Epithelial cell of umbilical artery (primary cell): ENCODE data around the gene AVPI1. TPM values are rescaled to one million over a fixed set of nuclear protein-coding genes. Genes with fewer than 3 reads are reported as not detected.

Experiments used
- total RNA-seq: library from RNA; depleted of rRNA; stranded (reverse); fragments of >200 nt; gene quantifications from 2 replicates; pipeline ENCODE4 v1.2.3, GENCODE V29; 2014

Gene AVPI1, protein sequence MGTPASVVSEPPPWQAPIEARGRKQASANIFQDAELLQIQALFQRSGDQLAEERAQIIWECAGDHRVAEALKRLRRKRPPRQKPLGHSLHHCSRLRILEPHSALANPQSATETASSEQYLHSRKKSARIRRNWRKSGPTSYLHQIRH
- 1.5 and 1.9 TPM in 2 replicates for total RNA-seq

DNA sequence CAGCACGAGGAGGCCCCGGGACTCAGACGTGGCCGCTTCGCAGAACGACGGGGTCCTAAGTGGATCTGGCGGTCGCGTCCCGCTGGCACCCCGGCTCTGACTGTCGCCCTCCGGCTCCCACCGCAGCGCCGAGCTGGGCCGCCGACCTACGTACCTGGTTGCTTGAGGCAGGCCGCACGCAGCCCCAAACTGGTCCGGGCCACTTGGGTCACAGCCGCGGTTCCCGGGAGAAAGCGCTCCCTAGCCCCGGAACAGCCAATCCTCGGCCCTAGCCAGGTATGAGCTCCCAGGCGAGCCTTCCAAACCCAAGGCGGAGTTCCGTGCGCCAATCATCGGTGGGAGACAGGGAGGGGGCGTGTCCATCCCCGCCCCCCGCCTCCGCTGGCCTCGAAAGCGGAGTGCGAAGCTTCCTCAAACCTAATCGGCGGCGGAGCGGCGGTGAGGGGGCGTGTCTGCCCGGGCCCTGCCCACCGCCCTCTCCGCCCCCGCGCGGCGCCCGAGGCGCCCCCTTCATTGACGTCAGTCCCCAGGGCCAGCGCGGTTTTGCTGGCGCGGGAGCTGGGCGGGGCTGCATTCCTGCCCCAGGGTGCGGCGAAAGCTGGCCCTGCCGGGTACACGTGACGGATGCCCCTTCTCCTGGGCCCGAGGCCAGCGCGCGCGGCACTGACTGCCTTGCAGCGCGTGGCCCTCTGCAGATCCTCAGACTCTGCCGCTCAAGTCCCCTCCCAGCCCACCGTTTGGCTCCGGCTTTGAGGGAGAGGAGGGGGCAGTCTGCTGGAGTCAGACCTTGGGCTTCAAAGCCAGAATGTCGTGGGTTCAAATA, at the start of gene AVPI1:
AVPI1 (minus strand) TSS at position 280 of the 823 bp plus-strand sequence. CDS start 7,336 bp downstream, outside the sequence.

DNA sequence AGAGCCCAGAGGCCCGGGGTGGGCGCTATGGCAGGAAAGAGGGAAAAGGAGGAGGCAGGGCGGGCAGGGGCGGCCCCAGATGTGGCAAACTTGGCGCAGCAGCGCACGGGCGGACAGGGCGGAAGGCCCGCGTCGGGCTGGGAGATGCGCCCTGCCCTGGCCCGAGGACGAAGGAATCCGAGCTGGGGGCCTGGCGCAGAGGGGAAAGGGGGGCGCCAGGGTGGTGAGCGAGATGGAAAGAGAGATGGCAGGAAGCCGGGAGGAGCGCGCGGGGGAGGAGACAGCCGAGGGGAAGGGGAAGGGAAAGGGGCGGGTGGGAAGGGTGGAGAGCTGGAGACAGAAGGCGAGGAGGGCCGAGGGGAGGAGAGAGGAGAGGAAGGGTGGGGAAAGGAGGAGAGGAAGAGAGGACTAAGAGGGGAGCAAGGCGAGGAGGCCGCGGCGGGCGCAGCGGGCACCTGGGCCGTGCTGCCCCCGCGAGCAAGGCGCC, 26.3 kb upstream of the AVPI1 start, which contains the start of gene MARVELD1:
MARVELD1 (plus strand) TSS at position 392 of the 487 bp plus-strand sequence. CDS start 147 bp downstream, outside the sequence.

DNA sequence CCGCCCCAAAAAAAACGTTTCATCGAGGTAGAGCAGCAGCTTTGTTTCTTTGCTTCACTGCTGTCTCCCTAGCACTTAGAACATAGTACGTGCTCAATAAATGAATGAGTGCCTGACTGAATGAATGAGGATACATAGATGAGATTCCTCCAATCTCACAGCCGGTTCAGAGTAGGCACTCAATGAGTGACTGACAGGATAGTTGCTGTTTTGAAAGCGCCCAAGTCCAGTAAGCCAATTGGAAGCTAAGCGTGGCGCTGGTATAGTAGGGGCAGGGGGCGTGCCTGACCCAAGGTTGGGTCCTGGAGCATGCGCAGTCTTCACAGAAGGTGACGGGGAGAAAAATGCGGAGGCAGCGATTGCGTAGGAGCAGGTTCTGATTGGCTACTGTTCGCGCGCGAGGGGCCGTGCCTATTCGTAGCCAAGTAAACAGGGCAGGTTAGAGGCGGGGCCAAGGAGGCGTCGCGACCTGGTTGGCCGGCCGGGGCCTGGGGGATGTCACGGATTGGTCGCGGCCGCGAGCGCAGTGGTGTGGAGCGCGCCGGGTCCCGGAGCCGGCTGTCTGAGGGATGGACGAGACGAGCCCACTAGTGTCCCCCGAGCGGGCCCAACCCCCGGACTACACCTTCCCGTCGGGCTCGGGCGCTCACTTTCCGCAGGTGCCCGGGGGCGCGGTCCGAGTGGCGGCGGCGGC, 46.7 kb downstream of the AVPI1 start, which contains the start of gene PI4K2A:
PI4K2A (plus strand) TSS at position 498 of the 694 bp plus-strand sequence; CDS start at position 570, 72 bp downstream.

DNA sequence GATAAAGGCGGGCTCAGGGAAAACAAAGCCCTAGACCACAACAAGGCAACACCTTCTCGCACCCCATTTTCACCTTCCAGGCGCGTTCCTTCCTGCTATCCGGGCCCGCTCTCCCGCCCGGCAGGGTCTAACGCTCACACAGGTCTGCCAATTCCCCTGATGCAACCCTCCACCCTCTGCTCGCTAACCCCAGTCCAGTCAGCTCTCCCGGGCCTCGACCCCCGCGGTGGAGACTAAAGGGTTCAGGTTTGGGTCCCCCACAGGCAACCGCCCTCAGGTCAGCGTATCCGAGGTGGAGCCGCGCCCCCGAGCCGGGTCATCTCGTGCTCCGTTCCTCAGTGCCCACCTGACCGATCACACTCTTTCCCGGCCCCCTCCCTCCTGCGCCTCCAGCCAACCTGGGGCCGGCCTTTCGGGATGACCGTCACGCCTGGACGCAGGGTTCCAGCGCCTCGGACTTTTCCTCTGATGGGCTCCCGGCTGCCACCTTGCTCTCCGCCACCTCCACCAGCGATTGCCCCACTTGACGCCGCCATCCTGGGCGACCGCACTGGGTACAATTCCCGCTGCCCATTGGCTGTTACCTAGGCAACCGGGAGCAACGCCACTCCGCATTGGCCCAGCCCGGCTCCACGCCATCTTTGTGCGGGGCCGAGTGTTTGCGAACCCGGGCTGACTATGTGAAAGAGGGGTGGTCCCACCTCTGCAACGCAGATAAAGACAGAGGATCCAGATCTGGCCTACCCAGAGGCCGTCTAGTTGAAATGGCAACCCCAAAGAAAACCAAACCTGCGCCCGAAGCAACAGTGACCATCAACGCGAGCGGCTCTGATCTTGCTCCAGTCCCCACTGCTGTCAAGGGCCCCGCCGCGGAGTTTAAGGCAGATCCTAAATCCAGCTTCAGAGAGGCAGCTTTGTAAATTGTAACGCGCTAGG, 53.8 kb downstream of the AVPI1 start, which contains the start of gene MORN4:
MORN4 (minus strand) TSS at position 552 of the 936 bp plus-strand sequence. CDS start 13,847 bp downstream, outside the sequence.

Other genes starting within 250 kb of the AVPI1 start
- gene EXOSC1, start 241.2 kb downstream of the AVPI1 start, total RNA-seq: 36.4 and 54.0 TPM in 2 replicates
- gene ZDHHC16, start 241.1 kb downstream of the AVPI1 start, total RNA-seq: 37.7 and 47.7 TPM in 2 replicates
- 70.1 and 91.6 TPM in 2 replicates for gene MMS19, start 188.8 kb downstream of the AVPI1 start, total RNA-seq
- 30.9 and 50.0 TPM in 2 replicates for gene UBTD1, start 188.3 kb downstream of the AVPI1 start, total RNA-seq
- 0.97 and 2.1 TPM in 2 replicates for gene ANKRD2, start 114.5 kb downstream of the AVPI1 start, total RNA-seq
- 0.32 and 1.1 TPM in 2 replicates for gene HOGA1, start 102.9 kb downstream of the AVPI1 start, total RNA-seq
- not detected in 2 replicates for gene C10orf62, start 97.5 kb downstream of the AVPI1 start, total RNA-seq
- gene MORN4, start 53.7 kb downstream of the AVPI1 start, total RNA-seq: 2.3 and 9.1 TPM in 2 replicates
- gene PI4K2A, start 46.6 kb downstream of the AVPI1 start, total RNA-seq: 11.4 and 17.2 TPM in 2 replicates
- 12.9 and 13.3 TPM in 2 replicates for gene MARVELD1, start 26.5 kb upstream of the AVPI1 start, total RNA-seq
- gene ZFYVE27, start 49.9 kb upstream of the AVPI1 start, total RNA-seq: 18.5 and 19.2 TPM in 2 replicates
- not detected in 2 replicates for gene SFRP5, start 84.8 kb upstream of the AVPI1 start, total RNA-seq
- gene GOLGA7B, start 162.6 kb upstream of the AVPI1 start, total RNA-seq: not detected in 2 replicates